PC-3 (cell line): ENCODE data around the gene MTRFR. TPM values are rescaled to one million over a fixed set of nuclear protein-coding genes. Genes with fewer than 3 reads are reported as not detected.
A peak's percentile ranks its signal among the peaks of the same experiment; 100 is the strongest.

Source experiments
- ATAC-seq: fragments of 200-7000 bp; cut with Tn5 transposase; 2 replicates; pipeline ENCODE4 v1.9.1; 2020; ENCODE audit warnings: mild to moderate bottlenecking, moderate library complexity
- BruUV-seq: library from RNA; stranded (reverse); fragments of 400-500 nt; replicated peaks from 2 replicates; lab custom pipeline; 2021; lab: Mats Ljungman, UMichigan
- CTCF ChIA-PET: fragments of 300-600 bp; sonication (Branson Sonifier 250); formaldehyde crosslinking; loops from one replicate; lab custom pipeline; 2022; ENCODE audit warnings: antibody characterized with exemption; lab: Charles Lee
- POLR2A ChIA-PET: fragments of 300-600 bp; sonication (Branson Sonifier 250); formaldehyde crosslinking; loops from one replicate; lab custom pipeline; 2022; ENCODE audit warnings: antibody characterized with exemption; ENCODE audit not compliant: unreplicated experiment; lab: Charles Lee
- DNase-seq: peaks from one replicate; pipeline ENCODE4 v3.0.0-alpha.2; 2015
- H2AFZ ChIP-seq: fragments of 300-600 bp; sonication (generic); 2 replicates; pipeline ENCODE4 v1.6.0; 2016; ENCODE audit warnings: antibody characterized with exemption, low read length
- H3F3A ChIP-seq: fragments of 300-600 bp; sonication (generic); one replicate; pipeline ENCODE4 v1.6.0; 2017; ENCODE audit warnings: antibody characterized with exemption, low read length, control low read depth, mild to moderate bottlenecking; ENCODE audit not compliant: unreplicated experiment
- H3K27ac ChIP-seq: fragments of 300-600 bp; sonication (generic); 2 replicates; pipeline ENCODE4 v1.5.1; 2016; ENCODE audit warnings: mild to moderate bottlenecking, low read length
- H3K27me3 ChIP-seq: fragments of 300-600 bp; sonication (generic); 2 replicates; pipeline ENCODE4 v1.6.1; 2016; ENCODE audit warnings: low read length, mixed read lengths
- H3K36me3 ChIP-seq: fragments of 300-600 bp; sonication (generic); 2 replicates; pipeline ENCODE4 v1.6.1; 2016; ENCODE audit warnings: low read depth, mixed run types, low read length, mixed read lengths
- H3K4me1 ChIP-seq: fragments of 300-600 bp; sonication (generic); 2 replicates; pipeline ENCODE4 v1.5.1; 2016; ENCODE audit warnings: low read length; ENCODE audit not compliant: insufficient read depth
- H3K4me2 ChIP-seq: fragments of 300-600 bp; sonication (generic); 2 replicates; pipeline ENCODE4 v1.6.0; 2016; ENCODE audit warnings: low read length
- H3K4me3 ChIP-seq: fragments of 300-600 bp; sonication (generic); 2 replicates; pipeline ENCODE4 v1.5.1; 2016; ENCODE audit warnings: mild to moderate bottlenecking, low read length, mixed read lengths
- H3K79me2 ChIP-seq: fragments of 300-600 bp; sonication (generic); 2 replicates; pipeline ENCODE4 v1.6.1; 2017; ENCODE audit warnings: low read length, mixed read lengths
- H3K9ac ChIP-seq: fragments of 300-600 bp; sonication (generic); 2 replicates; pipeline ENCODE4 v1.6.0; 2016; ENCODE audit warnings: mild to moderate bottlenecking, low read length
- H3K9me2 ChIP-seq: fragments of 300-600 bp; sonication (generic); replicated peaks from 2 replicates; pipeline ENCODE4 v1.6.1; 2016; ENCODE audit warnings: mixed run types, low read length, mixed read lengths
- H3K9me3 ChIP-seq: fragments of 300-600 bp; sonication (generic); 2 replicates; pipeline ENCODE4 v1.6.1; 2016; ENCODE audit warnings: low read length, mixed read lengths
- H4K20me1 ChIP-seq: fragments of 300-600 bp; sonication (generic); 2 replicates; pipeline ENCODE4 v1.6.1; 2016; ENCODE audit warnings: low read length, mixed read lengths
- EZH2 ChIP-seq: fragments of 300-600 bp; sonication (generic); IDR thresholded peaks from one replicate; pipeline ENCODE4 v1.6.1; 2017; ENCODE audit warnings: antibody characterized with exemption, mild to moderate bottlenecking, low read length; ENCODE audit not compliant: unreplicated experiment
- EZH2phosphoT487 ChIP-seq: fragments of 300-600 bp; sonication (generic); IDR thresholded peaks from 2 replicates; pipeline ENCODE4 v1.6.1; 2018; ENCODE audit warnings: mild to moderate bottlenecking, antibody characterized with exemption, low read length, borderline replicate concordance
- intact Hi-C: fragments of 100-400 bp; cut with micrococcal nuclease; formaldehyde crosslinking; loops from 2 replicates; pipeline ENCODE4 v1.9.0; 2023
- total RNA-seq: library from RNA; depleted of rRNA; stranded (reverse); fragments of >200 nt; gene quantifications from 2 replicates; pipeline ENCODE4 v1.2.3, GENCODE V29; 2014
- TF ChIP-seq, protein P1 (sequence below): fragments of 300-600 bp; sonication (generic); conservative IDR thresholded peaks from 2 replicates; pipeline ENCODE4 v1.5.1; 2017; ENCODE audit warnings: antibody characterized with exemption, low read depth, mild to moderate bottlenecking, low read length

MTRFR gene
- total RNA-seq, 1 experiment from 2014 or later, result 23.2 TPM

- Histone ChIP-seq H4K20me1 (no peaks in the 10 kb centered on the region), H3K9me3 (no peaks in the 10 kb centered on the region), H2AFZ (no peak overlapping the region), H3F3A (no peaks in the 10 kb centered on the region), H3K79me2 (peaks cover 36% of the 10 kb centered on the region), H3K27me3 (no peaks in the 10 kb centered on the region), H3K36me3 (0 out of 2 replicates have a peak, but pooled peaks cover 5% of the 10 kb centered on the region), H3K4me1 (peaks cover 10% of the 10 kb centered on the region), H3K9me2 (no peaks in the 10 kb centered on the region), H3K4me2 (no peak overlapping the region), H3K9ac (no peak overlapping the region), H3K4me3 (no peak overlapping the region), H3K27ac (no peak overlapping the region)
- TF ChIP-seq EZH2, result no peak
- ATAC-seq (no peak), DNase-seq (no peak)
- CTCF ChIA-PET, result no interaction called here
- intact Hi-C loops, result no loop called here
- POLR2A ChIA-PET, result no interaction called here
- no TSS peak for BruUV-seq
Observed at GRCh38 chr12:123268850-123269249, 35.6 kb downstream of the MTRFR start.

GRCh38 chr12:123269395-123269892 lies 36.2 kb downstream of the MTRFR start:
- no peaks in the 10 kb centered on the region for H4K20me1 ChIP-seq
- no peak for TF ChIP-seq EZH2phosphoT487
- TF ChIP-seq EZH2, result no peak
- TF ChIP-seq, protein P1, sequence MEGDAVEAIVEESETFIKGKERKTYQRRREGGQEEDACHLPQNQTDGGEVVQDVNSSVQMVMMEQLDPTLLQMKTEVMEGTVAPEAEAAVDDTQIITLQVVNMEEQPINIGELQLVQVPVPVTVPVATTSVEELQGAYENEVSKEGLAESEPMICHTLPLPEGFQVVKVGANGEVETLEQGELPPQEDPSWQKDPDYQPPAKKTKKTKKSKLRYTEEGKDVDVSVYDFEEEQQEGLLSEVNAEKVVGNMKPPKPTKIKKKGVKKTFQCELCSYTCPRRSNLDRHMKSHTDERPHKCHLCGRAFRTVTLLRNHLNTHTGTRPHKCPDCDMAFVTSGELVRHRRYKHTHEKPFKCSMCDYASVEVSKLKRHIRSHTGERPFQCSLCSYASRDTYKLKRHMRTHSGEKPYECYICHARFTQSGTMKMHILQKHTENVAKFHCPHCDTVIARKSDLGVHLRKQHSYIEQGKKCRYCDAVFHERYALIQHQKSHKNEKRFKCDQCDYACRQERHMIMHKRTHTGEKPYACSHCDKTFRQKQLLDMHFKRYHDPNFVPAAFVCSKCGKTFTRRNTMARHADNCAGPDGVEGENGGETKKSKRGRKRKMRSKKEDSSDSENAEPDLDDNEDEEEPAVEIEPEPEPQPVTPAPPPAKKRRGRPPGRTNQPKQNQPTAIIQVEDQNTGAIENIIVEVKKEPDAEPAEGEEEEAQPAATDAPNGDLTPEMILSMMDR, result no peak
- 0 out of 2 replicates have a peak, but pooled peaks cover 5% of the 10 kb centered on the region for H3K36me3 ChIP-seq
- ATAC-seq (no peak), DNase-seq (no peak)
- H3K9me2 ChIP-seq, result no peaks in the 10 kb centered on the region
- POLR2A ChIA-PET, result no interaction called here
- no peaks in the 10 kb centered on the region for H3K27me3 ChIP-seq
- no peaks in the 10 kb centered on the region for H3F3A ChIP-seq
- no TSS peak for BruUV-seq
- H3K79me2 ChIP-seq, result peaks cover 36% of the 10 kb centered on the region
- peaks cover 10% of the 10 kb centered on the region for H3K4me1 ChIP-seq
- no peaks in the 10 kb centered on the region for H3K9me3 ChIP-seq
- peak overlapping the region; percentile 89 for H3K4me2 ChIP-seq
- CTCF ChIA-PET, result no interaction called here
- no peak overlapping the region for H3K27ac ChIP-seq
- peak overlapping the region; percentile 99 for H3K4me3 ChIP-seq
- H2AFZ ChIP-seq, result no peak overlapping the region
- H3K9ac ChIP-seq, result peak overlapping the region; percentile 78
- intact Hi-C loops, result no loop called here

DNA sequence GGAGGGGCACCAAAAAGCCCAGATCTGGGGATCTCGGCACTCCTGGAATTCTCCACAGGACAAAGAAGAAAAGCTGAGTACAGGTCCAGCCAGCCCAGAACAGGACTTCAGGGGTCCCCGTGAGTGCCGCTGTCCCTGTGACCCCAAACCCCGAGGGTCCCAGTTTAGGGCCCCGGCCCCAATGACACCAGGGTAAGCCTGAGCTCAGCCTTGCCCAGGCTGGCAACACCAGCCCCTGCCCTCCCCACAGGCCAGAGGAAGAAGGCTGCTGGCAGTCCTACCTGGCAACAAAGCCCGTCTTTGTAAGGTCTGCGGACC lies 36.6 kb downstream of the MTRFR start:
- H3K27me3 ChIP-seq, result no peaks in the 10 kb centered on the region
- peak overlapping the region; percentile 99 for H3K4me3 ChIP-seq
- H4K20me1 ChIP-seq, result no peaks in the 10 kb centered on the region
- peaks cover 10% of the 10 kb centered on the region for H3K4me1 ChIP-seq
- DNase-seq (no peak), ATAC-seq (peak; percentile 20; the same call in 1 of the 2 replicates)
- H3K27ac ChIP-seq, result no peak overlapping the region
- no peaks in the 10 kb centered on the region for H3F3A ChIP-seq
- TF ChIP-seq, protein P1, result no peak
- no peak for TF ChIP-seq EZH2phosphoT487
- no peak for TF ChIP-seq EZH2
- ChIA-PET CTCF (no interaction called here), POLR2A (no interaction called here)
- H3K9me2 ChIP-seq, result no peaks in the 10 kb centered on the region
- H3K79me2 ChIP-seq, result peaks cover 36% of the 10 kb centered on the region
- peak overlapping the region; percentile 89 for H3K4me2 ChIP-seq
- no TSS peak for BruUV-seq
- peak overlapping the region; percentile 78 for H3K9ac ChIP-seq
- H3K36me3 ChIP-seq, result 0 out of 2 replicates have a peak, but pooled peaks cover under 1% of the 10 kb centered on the region
- no peaks in the 10 kb centered on the region for H3K9me3 ChIP-seq
- intact Hi-C loops, result no loop called here
- H2AFZ ChIP-seq, result peak overlapping the region; percentile 82
